Trophoblast cell (in vitro differentiated cells and primary cell): Measurements from ENCODE around the gene FUT8.
"Not testable (repeated sequence)": the region's sequence is repeated elsewhere in the genome, so short reads cannot be mapped to it uniquely, and the experiment has no call there.

Experiments used
- DNase-seq, 2 donors: peaks; one replicate each; pipeline ENCODE4 v3.0.0-alpha.2; 2016
- H2AFZ ChIP-seq: 2 replicates; pipeline ENCODE4 v1.6.1; 2013; ENCODE audit warnings: low read length, moderate library complexity, mild to moderate bottlenecking; ENCODE audit not compliant: insufficient read depth, poor library complexity
- H2AK5ac ChIP-seq: 2 replicates; pipeline ENCODE4 v1.6.1; 2013; ENCODE audit warnings: mild to moderate bottlenecking, low read length
- H2BK120ac ChIP-seq: 2 replicates; pipeline ENCODE4 v1.6.1; 2013; ENCODE audit warnings: low read length, mild to moderate bottlenecking, moderate library complexity; ENCODE audit not compliant: insufficient read depth, poor library complexity
- H2BK12ac ChIP-seq: 2 replicates; pipeline ENCODE4 v1.6.1; 2013; ENCODE audit warnings: mild to moderate bottlenecking, low read length, moderate library complexity
- H2BK5ac ChIP-seq: 2 replicates; pipeline ENCODE4 v1.6.1; 2013; ENCODE audit warnings: low read length, low read depth, moderate library complexity, mild to moderate bottlenecking; ENCODE audit not compliant: poor library complexity
- H3K14ac ChIP-seq: 2 replicates; pipeline ENCODE4 v1.6.1; 2013; ENCODE audit warnings: mild to moderate bottlenecking, low read length
- H3K18ac ChIP-seq: 2 replicates; pipeline ENCODE4 v1.6.1; 2013; ENCODE audit warnings: mild to moderate bottlenecking, low read length
- H3K23ac ChIP-seq: 2 replicates; pipeline ENCODE4 v1.6.1; 2013; ENCODE audit warnings: low read length
- H3K27ac ChIP-seq: 2 replicates; pipeline ENCODE4 v1.5.1; 2013; ENCODE audit warnings: low read depth, mild to moderate bottlenecking, inconsistent platforms, low read length, moderate library complexity
- H3K27me3 ChIP-seq: 2 replicates; pipeline ENCODE4 v1.6.1; 2013; ENCODE audit warnings: inconsistent platforms, mild to moderate bottlenecking, low read length, moderate library complexity; ENCODE audit not compliant: insufficient read depth
- H3K36me3 ChIP-seq, 2 experiments: 1 replicate in 1 of 2; 2 replicates in 1 of 2; pipeline ENCODE4 v1.6.1; 2013; ENCODE audit warnings: low read length in 2 of 2, mild to moderate bottlenecking in 2 of 2, moderate library complexity in 1 of 2; ENCODE audit not compliant: insufficient read depth in 2 of 2, control insufficient read depth in 1 of 2
- H3K4ac ChIP-seq: 2 replicates; pipeline ENCODE4 v1.6.1; 2013; ENCODE audit warnings: low read depth, mild to moderate bottlenecking, low read length, moderate library complexity
- H3K4me1 ChIP-seq, 2 experiments: 1 replicate in 1 of 2; 2 replicates in 1 of 2; pipeline ENCODE4 v1.6.1; 2013; ENCODE audit warnings: low read length in 2 of 2, mild to moderate bottlenecking in 2 of 2, moderate library complexity in 1 of 2; ENCODE audit not compliant: insufficient read depth in 2 of 2, control insufficient read depth in 1 of 2
- H3K4me2 ChIP-seq: 2 replicates; pipeline ENCODE4 v1.6.1; 2013; ENCODE audit warnings: inconsistent platforms, mild to moderate bottlenecking, low read length, moderate library complexity
- H3K4me3 ChIP-seq: 2 replicates; pipeline ENCODE4 v1.5.1; 2013; ENCODE audit warnings: mild to moderate bottlenecking, low read depth, low read length, inconsistent platforms
- H3K79me1 ChIP-seq: one replicate; pipeline ENCODE4 v1.6.1; 2013; ENCODE audit warnings: low read length
- H3K79me2 ChIP-seq: 2 replicates; pipeline ENCODE4 v1.6.1; 2013; ENCODE audit warnings: low read length, mild to moderate bottlenecking; ENCODE audit not compliant: control insufficient read depth, insufficient read depth, poor library complexity
- H3K9ac ChIP-seq: 2 replicates; pipeline ENCODE4 v1.6.1; 2013; ENCODE audit warnings: mild to moderate bottlenecking, low read length
- H3K9me3 ChIP-seq: 2 replicates; pipeline ENCODE4 v1.6.1; 2013; ENCODE audit warnings: low read depth, mild to moderate bottlenecking, control low read depth, inconsistent platforms, low read length; ENCODE audit not compliant: insufficient read depth
- H4K12ac ChIP-seq: 2 replicates; pipeline ENCODE4 v1.6.1; 2013; ENCODE audit warnings: low read depth, mild to moderate bottlenecking, low read length, moderate library complexity
- H4K8ac ChIP-seq: 2 replicates; pipeline ENCODE4 v1.6.1; 2013; ENCODE audit warnings: low read depth, mild to moderate bottlenecking, low read length, moderate library complexity
- H4K91ac ChIP-seq: one replicate; pipeline ENCODE4 v1.6.1; 2013; ENCODE audit warnings: low read depth, mild to moderate bottlenecking, low read length, moderate library complexity
- WGBS: extraction: QIAGEN DNeasy Blood & Tissue Kit; methylation state at CpG from one replicate; pipeline ENCODE4 v1.1.7; 2013; ENCODE audit warnings: missing lambda C conversion rate; ENCODE audit not compliant: insufficient read length, insufficient coverage; ENCODE audit errors: extremely low coverage; 5-methylcytosine and 5-hydroxymethylcytosine counted together

The FUT8 gene

DNA sequence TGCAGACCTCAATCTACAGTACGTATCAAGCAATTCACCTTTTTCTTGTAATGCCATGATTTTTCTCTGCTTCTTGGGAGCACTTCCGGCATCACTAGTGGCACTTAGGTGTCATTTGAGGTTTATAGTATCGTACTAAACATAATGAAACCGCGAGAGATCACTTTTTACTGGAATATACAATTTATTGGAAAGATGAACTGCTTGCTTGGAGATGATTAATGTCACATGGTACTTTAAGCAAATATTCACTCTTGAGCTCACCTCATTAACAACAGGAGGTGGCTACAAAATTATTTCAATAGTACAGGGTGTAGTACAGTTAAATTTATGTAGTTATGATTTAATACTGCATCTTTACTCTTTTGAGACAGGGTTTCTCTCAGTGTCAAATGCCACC is 11.5 kb downstream of the FUT8 start:
- no peak for DNase-seq
- Histone ChIP-seq H3K79me2 (peaks cover 14% of the 10 kb centered on the region), H4K8ac (no peak overlapping the region), H3K4me1 (peaks cover 12% of the 10 kb centered on the region in 2 experiments), H3K4me2 (no peak overlapping the region), H3K9ac (no peak overlapping the region), H3K27ac (no peak overlapping the region), H3K14ac (no peak overlapping the region), H3K4ac (peak overlapping the region; percentile 83), H3K9me3 (no peaks in the 10 kb centered on the region), H2AFZ (no peak overlapping the region), H3K27me3 (no peaks in the 10 kb centered on the region), H2AK5ac (no peak overlapping the region), H2BK120ac (peak overlapping the region; percentile 38), H3K79me1 (peaks cover 27% of the 10 kb centered on the region), H3K4me3 (no peak overlapping the region), H4K12ac (no peak overlapping the region), H2BK12ac (no peak overlapping the region), H3K23ac (no peak overlapping the region), H4K91ac (peak overlapping the region; percentile 11), H3K36me3 (peaks cover 0 to 3% of the 10 kb centered on the region in 2 experiments), H3K18ac (no peak overlapping the region), H2BK5ac (no peak overlapping the region)
- WGBS: no CpG with 5 or more reads among the region's 5 CpGs

- H3K9ac ChIP-seq: no peak overlapping the region
- H3K23ac ChIP-seq: no peak overlapping the region
- no peak for DNase-seq
- no peak overlapping the region for H2AFZ ChIP-seq
- H3K9me3 ChIP-seq: no peaks in the 10 kb centered on the region
- H3K79me2 ChIP-seq: peaks cover 15% of the 10 kb centered on the region
- peaks cover 28% of the 10 kb centered on the region for H3K79me1 ChIP-seq
- H3K4me1 ChIP-seq: peaks cover 12% of the 10 kb centered on the region in 2 experiments
- no CpG with 5 or more reads among the region's 5 CpGs for WGBS
- no peak overlapping the region for H2BK5ac ChIP-seq
- H2BK120ac ChIP-seq: no peak overlapping the region
- H2BK12ac ChIP-seq: peak overlapping the region; percentile 84
- H3K36me3 ChIP-seq: peaks cover 0 to 3% of the 10 kb centered on the region in 2 experiments
- no peak overlapping the region for H3K4me2 ChIP-seq
- no peak overlapping the region for H4K8ac ChIP-seq
- no peak overlapping the region for H3K27ac ChIP-seq
- H3K27me3 ChIP-seq: no peaks in the 10 kb centered on the region
- H3K4me3 ChIP-seq: no peak overlapping the region
- no peak overlapping the region for H3K14ac ChIP-seq
- H2AK5ac ChIP-seq: no peak overlapping the region
- H3K18ac ChIP-seq: peak overlapping the region; percentile 51
- H3K4ac ChIP-seq: peak overlapping the region; percentile 91
- H4K12ac ChIP-seq: no peak overlapping the region
- H4K91ac ChIP-seq: no peak overlapping the region
Measured at GRCh38 chr14:65424531-65424930, 12.0 kb downstream of the FUT8 start.

GRCh38 chr14:65425885-65426284 is 13.4 kb downstream of the FUT8 start:
- H2AK5ac ChIP-seq: peak overlapping the region; percentile 62
- no peak overlapping the region for H3K14ac ChIP-seq
- H4K91ac ChIP-seq: no peak overlapping the region
- H4K12ac ChIP-seq: no peak overlapping the region
- no peak overlapping the region for H3K27ac ChIP-seq
- H2BK5ac ChIP-seq: no peak overlapping the region
- H3K18ac ChIP-seq: no peak overlapping the region
- H3K27me3 ChIP-seq: no peaks in the 10 kb centered on the region
- no peak for DNase-seq
- H3K4ac ChIP-seq: peak overlapping the region; percentile 86
- no CpG with 5 or more reads among the region's 6 CpGs for WGBS
- no peak overlapping the region for H2AFZ ChIP-seq
- no peak overlapping the region for H3K4me2 ChIP-seq
- H3K79me1 ChIP-seq: peaks cover 33% of the 10 kb centered on the region
- H3K9ac ChIP-seq: no peak overlapping the region
- H2BK12ac ChIP-seq: no peak overlapping the region
- H3K79me2 ChIP-seq: peaks cover 16% of the 10 kb centered on the region
- peak overlapping the region; percentile 66 for H2BK120ac ChIP-seq
- no peaks in the 10 kb centered on the region for H3K9me3 ChIP-seq
- H3K23ac ChIP-seq: no peak overlapping the region
- H3K36me3 ChIP-seq: peaks cover 0 to 3% of the 10 kb centered on the region in 2 experiments
- peaks cover 12 to 13% of the 10 kb centered on the region in 2 experiments for H3K4me1 ChIP-seq
- H4K8ac ChIP-seq: no peak overlapping the region
- no peak overlapping the region for H3K4me3 ChIP-seq

DNA sequence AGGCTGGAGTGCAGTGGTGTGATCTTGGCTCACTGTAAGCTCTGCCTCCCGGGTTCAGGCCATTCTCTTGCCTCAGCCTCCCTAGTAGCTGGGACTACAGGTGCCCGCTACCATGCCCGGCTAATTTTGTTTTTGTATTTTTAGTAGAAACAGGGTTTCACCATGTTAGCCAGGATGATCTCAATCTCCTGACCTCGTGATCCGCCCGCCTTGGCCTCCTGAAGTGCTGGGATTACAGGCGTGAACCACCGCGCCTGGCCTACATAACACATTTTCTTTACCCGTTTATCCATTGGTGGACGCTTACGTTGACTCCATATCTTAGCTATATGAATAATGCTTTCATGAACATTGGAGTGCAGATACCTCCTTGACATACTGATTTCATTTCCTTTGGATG is 14.4 kb downstream of the FUT8 start:
- not testable (repeated sequence) for H3K9me3 ChIP-seq, H3K23ac ChIP-seq, H2BK12ac ChIP-seq, DNase-seq, H4K91ac ChIP-seq, H2BK120ac ChIP-seq, H3K18ac ChIP-seq, H3K36me3 ChIP-seq, H4K8ac ChIP-seq, H3K27ac ChIP-seq, H2BK5ac ChIP-seq, H4K12ac ChIP-seq, H3K4me3 ChIP-seq, H3K4me2 ChIP-seq, H2AK5ac ChIP-seq, H3K9ac ChIP-seq, H3K27me3 ChIP-seq, H3K14ac ChIP-seq, H2AFZ ChIP-seq
- Histone ChIP-seq H3K79me1 (peaks cover 31% of the 10 kb centered on the region), H3K4me1 (peaks cover 7 to 12% of the 10 kb centered on the region in 2 experiments), H3K79me2 (peaks cover 15% of the 10 kb centered on the region), H3K4ac (peak overlapping the region; percentile 83)
- WGBS: no CpG with 5 or more reads among the region's 12 CpGs
